ENCODE data around the gene PIP5K1A.

DNA sequence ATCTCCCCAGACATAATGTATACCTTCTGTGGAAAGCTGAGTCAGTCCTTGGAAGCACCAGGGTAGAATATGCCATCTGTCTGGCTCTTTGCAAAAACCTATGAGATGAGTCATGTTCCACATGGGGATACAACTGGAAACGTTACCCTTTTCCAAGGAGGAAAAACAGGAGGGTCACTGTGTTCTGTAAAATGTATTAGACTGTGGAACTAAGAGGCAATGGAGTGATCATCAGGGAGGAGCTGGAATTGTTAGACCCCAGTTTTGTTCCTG lies 40.1 kb downstream of the PIP5K1A start:
- TF ChIP-seq GATA2 (IDR thresholded peaks at IDR 0.05; ENCODE audit: low read depth, low read length): no peak
- no peak for TF ChIP-seq GATA3 (IDR thresholded peaks at IDR 0.05; ENCODE audit: low read depth, low read length)
